Measurements from ENCODE around the gene CDCA8.
"Not testable (repeated sequence)": the region's sequence is repeated elsewhere in the genome, so short reads cannot be mapped to it uniquely, and the experiment has no call there.

Gene CDCA8

DNA sequence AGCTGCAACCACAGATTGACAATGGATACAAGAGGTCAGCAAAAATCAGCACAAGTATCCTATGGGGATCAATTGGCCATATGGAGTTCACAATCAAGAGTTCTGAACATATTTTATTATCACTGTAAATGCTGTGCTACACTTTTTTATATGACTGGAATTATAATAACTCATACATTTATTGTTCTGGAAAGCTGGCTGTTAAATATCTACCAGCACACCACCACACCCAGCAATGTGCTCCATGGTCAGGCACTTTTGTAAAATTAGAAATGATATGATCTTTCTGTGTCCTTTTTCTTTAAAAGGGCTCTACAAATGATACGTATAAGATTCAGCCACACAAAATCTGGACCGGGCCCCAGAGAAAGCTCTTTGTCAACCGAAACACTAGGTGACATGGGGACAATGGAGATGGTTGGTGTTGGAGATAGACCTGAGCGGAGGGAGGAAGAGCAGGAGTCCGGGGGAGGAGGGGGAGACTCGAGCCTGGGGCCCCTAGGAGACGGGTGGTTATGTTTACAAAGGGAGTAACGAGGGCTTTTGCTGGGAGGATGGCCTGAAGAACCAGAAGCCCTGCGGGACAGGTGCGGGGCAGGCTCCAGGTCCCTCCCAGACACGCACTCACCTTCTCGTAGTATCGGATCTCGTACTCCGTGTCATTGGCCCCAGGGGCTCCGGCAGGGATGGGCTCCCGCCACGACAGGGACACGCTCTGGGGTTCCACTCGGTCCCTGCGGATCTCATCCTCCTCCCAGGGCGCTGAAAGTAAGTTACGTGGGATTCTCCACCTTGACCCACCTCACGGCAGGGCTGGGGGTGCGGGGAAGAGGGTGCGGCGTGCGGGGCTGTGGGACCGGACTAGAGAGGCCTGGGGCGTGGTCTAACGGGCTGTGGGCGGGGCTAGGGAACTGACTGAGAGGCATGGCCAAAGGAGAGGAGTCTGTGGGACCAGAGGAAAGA, 42.6 kb downstream of the CDCA8 start:
- Histone ChIP-seq H3K27me3 (ENCODE audit: control insufficient read depth, low read length) (no peaks in the 10 kb centered on the region), H3K79me2 (ENCODE audit: control insufficient read depth, low read length) (no peaks in the 10 kb centered on the region), H3K27ac (ENCODE audit: low read depth, low read length) (no peak overlapping the region), H3F3A (ENCODE audit: control insufficient read depth, insufficient read depth) (no peaks in the 10 kb centered on the region), H3K9me3 (ENCODE audit: control insufficient read depth, insufficient read depth, low read length) (no peaks in the 10 kb centered on the region), H3K4me3 (ENCODE audit: low read length) (no peak overlapping the region), H3K4me1 (ENCODE audit: control insufficient read depth, low read length) (no peaks in the 10 kb centered on the region), H3K9me2 (replicated peaks; ENCODE audit: control insufficient read depth, low read length) (no peaks in the 10 kb centered on the region), H3K36me3 (ENCODE audit: control insufficient read depth, low read length) (no peaks in the 10 kb centered on the region), H3K4me2 (ENCODE audit: low read length) (no peak overlapping the region), H4K20me1 (ENCODE audit: control insufficient read depth, insufficient read depth, low read depth, low read length) (no peaks in the 10 kb centered on the region)
- TF ChIP-seq, protein P1, sequence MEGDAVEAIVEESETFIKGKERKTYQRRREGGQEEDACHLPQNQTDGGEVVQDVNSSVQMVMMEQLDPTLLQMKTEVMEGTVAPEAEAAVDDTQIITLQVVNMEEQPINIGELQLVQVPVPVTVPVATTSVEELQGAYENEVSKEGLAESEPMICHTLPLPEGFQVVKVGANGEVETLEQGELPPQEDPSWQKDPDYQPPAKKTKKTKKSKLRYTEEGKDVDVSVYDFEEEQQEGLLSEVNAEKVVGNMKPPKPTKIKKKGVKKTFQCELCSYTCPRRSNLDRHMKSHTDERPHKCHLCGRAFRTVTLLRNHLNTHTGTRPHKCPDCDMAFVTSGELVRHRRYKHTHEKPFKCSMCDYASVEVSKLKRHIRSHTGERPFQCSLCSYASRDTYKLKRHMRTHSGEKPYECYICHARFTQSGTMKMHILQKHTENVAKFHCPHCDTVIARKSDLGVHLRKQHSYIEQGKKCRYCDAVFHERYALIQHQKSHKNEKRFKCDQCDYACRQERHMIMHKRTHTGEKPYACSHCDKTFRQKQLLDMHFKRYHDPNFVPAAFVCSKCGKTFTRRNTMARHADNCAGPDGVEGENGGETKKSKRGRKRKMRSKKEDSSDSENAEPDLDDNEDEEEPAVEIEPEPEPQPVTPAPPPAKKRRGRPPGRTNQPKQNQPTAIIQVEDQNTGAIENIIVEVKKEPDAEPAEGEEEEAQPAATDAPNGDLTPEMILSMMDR (IDR thresholded peaks at IDR 0.05; ENCODE audit: low read depth, low read length, poor library complexity, severe bottlenecking): no peak
- no peak for TF ChIP-seq EZH2phosphoT487 (IDR thresholded peaks at IDR 0.05; ENCODE audit: borderline replicate concordance, low read length)

DNA sequence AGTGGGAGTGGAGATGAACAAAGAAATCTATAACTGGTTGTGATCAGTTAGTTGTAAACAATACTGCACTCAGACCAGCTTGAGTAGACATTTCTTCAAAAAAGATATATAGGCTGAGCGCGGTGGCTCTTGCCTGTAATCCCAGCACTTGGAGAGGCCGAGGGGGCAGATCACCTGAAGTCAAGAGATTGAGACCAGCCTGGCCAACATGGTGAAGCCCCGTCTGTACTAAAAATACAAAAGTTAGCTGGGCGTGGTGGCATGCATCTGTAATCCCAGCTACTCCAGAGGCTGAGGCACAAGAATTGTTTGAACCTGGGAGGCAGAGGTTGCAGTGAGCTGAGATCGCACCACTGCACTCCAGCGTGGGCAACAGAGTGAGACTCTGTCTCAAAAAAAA, 45.7 kb downstream of the CDCA8 start:
- not testable (repeated sequence) for H3K27me3 ChIP-seq (ENCODE audit: control insufficient read depth, low read length); H3K4me1 ChIP-seq (ENCODE audit: control insufficient read depth, low read length); H3K79me2 ChIP-seq (ENCODE audit: control insufficient read depth, low read length); H3K9me3 ChIP-seq (ENCODE audit: control insufficient read depth, insufficient read depth, low read length); H3F3A ChIP-seq (ENCODE audit: control insufficient read depth, insufficient read depth); H3K4me2 ChIP-seq (ENCODE audit: low read length); H3K4me3 ChIP-seq (ENCODE audit: low read length); H4K20me1 ChIP-seq (ENCODE audit: control insufficient read depth, insufficient read depth, low read depth, low read length); H3K27ac ChIP-seq (ENCODE audit: low read depth, low read length); H3K36me3 ChIP-seq (ENCODE audit: control insufficient read depth, low read length); H3K9me2 ChIP-seq (replicated peaks; ENCODE audit: control insufficient read depth, low read length)

DNA sequence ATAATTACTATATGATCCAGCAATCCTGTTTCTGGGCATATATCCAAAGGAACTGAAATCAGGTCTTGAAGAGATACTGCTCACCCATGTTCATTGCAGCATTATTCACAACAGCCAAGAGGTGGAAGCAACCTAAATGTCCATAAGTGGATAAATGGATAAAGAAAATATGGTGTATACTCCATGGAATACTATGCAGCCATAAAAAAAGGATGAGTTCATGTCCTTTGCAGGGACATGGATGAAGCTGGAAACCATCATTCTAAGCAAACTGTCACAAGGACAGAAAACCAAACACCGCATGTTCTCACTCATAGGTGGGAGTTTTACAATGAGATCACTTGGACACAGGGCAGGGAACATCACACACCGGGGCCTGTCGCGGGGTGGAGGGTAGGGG, 46.3 kb downstream of the CDCA8 start:
- H3K9me3 ChIP-seq (ENCODE audit: control insufficient read depth, insufficient read depth, low read length); H3K4me3 ChIP-seq (ENCODE audit: low read length); H3K9me2 ChIP-seq (replicated peaks; ENCODE audit: control insufficient read depth, low read length); H3K4me1 ChIP-seq (ENCODE audit: control insufficient read depth, low read length); H3K36me3 ChIP-seq (ENCODE audit: control insufficient read depth, low read length); H3K27ac ChIP-seq (ENCODE audit: low read depth, low read length); H3F3A ChIP-seq (ENCODE audit: control insufficient read depth, insufficient read depth); H3K4me2 ChIP-seq (ENCODE audit: low read length); H3K79me2 ChIP-seq (ENCODE audit: control insufficient read depth, low read length); H4K20me1 ChIP-seq (ENCODE audit: control insufficient read depth, insufficient read depth, low read depth, low read length); H3K27me3 ChIP-seq (ENCODE audit: control insufficient read depth, low read length): not testable (repeated sequence)

DNA sequence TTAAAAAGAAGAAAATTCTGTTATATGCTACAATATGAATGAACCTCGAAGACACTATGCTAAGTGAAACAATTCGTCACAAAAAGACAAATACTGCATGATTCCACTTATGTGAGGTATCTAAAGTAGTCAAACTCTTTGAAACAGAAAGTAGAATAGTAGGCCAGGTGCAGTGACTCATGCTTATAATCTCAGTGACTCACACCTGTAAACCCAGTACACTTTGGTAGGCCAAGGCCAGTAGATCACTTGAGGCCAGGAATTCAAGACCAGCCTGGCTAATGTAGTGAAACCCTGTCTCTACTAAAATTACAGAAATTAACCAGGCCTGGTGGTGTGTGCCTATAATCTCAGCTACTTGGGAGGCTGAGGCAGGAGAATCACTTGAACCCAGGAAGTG, 46.9 kb downstream of the CDCA8 start:
- Histone ChIP-seq H3F3A (ENCODE audit: control insufficient read depth, insufficient read depth) (no peaks in the 10 kb centered on the region), H3K79me2 (ENCODE audit: control insufficient read depth, low read length) (no peaks in the 10 kb centered on the region), H3K4me3 (ENCODE audit: low read length) (no peak overlapping the region), H3K27ac (ENCODE audit: low read depth, low read length) (no peak overlapping the region), H4K20me1 (ENCODE audit: control insufficient read depth, insufficient read depth, low read depth, low read length) (no peaks in the 10 kb centered on the region), H3K9me3 (ENCODE audit: control insufficient read depth, insufficient read depth, low read length) (no peaks in the 10 kb centered on the region), H3K4me1 (ENCODE audit: control insufficient read depth, low read length) (no peaks in the 10 kb centered on the region), H3K36me3 (ENCODE audit: control insufficient read depth, low read length) (no peaks in the 10 kb centered on the region), H3K4me2 (ENCODE audit: low read length) (no peak overlapping the region), H3K9me2 (replicated peaks; ENCODE audit: control insufficient read depth, low read length) (no peaks in the 10 kb centered on the region), H3K27me3 (ENCODE audit: control insufficient read depth, low read length) (no peaks in the 10 kb centered on the region)
- no peak for TF ChIP-seq EZH2phosphoT487 (IDR thresholded peaks at IDR 0.05; ENCODE audit: borderline replicate concordance, low read length)
- TF ChIP-seq, protein P1 (IDR thresholded peaks at IDR 0.05; ENCODE audit: low read depth, low read length, poor library complexity, severe bottlenecking): no peak
